ENCODE results near the gene PGGHG. TPM values are rescaled to one million over a fixed set of nuclear protein-coding genes. Genes with fewer than 3 reads are reported as not detected.
A peak's percentile ranks its signal among the peaks of the same experiment; 100 is the strongest.

PGGHG gene
- total and polyA plus RNA-seq, 10 of the 15 experiments (the other 5 are each of a cell fraction or from before 2014, with no cell fraction given) = 0.10 to 8.3 (median 1.8) TPM

GRCh38 chr11:279966-280705 is 8.8 kb upstream of the PGGHG start:
- BruUV-seq (replicated peaks) = no TSS peak

More at GRCh38 chr11:279966-280705, 8.8 kb upstream of the PGGHG start:
- in situ Hi-C loops (cut with MboI) (no loop called here), intact Hi-C loops (cut with micrococcal nuclease; ENCODE audit: unreplicated experiment) (no loop called here)
- ChIA-PET SMC1A (ENCODE audit: uncharacterized antibody, unreplicated experiment) (no interaction called here), RAD21 (ENCODE audit: unreplicated experiment) (no interaction called here), CTCF (no interaction called here), POLR2A (interaction anchor here (0.6 kb wide), 1 partner anchor 60 kb away, joined by 3 read pairs; no protein-coding TSS in a partner anchor)
- Histone ChIP-seq H3K4me1 (ENCODE audit: control insufficient read depth, insufficient read depth, low read length) (no peaks in the 10 kb centered on the region; the same call in 1 of the 2 replicates), H4K20me1 (ENCODE audit: control insufficient read depth, insufficient read depth) (no peaks in the 10 kb centered on the region), H3K4me2 (ENCODE audit: control insufficient read depth, insufficient read depth) (no peak overlapping the region), H3K4me3 (no peak overlapping the region), H3K79me2 (ENCODE audit: control insufficient read depth, insufficient read depth, low read length) (no peaks in the 10 kb centered on the region), H3K9ac (ENCODE audit: control insufficient read depth, insufficient read depth, low read length) (no peak overlapping the region), H3K36me3 (ENCODE audit: control insufficient read depth in 2 of 2, insufficient read depth in 2 of 2, low read length in 1 of 2) (no peaks in the 10 kb centered on the region), H3K27ac (ENCODE audit: control insufficient read depth, insufficient read depth) (no peak overlapping the region), H2AFZ (ENCODE audit: control insufficient read depth, low read depth, low read length) (no peak overlapping the region), H3K27me3 (replicated peaks in 1 of 2; ENCODE audit: control insufficient read depth in 2 of 2, insufficient read depth in 2 of 2, low read length in 1 of 2) (peaks cover 15 to 20% of the 10 kb centered on the region in 2 experiments), H3K9me3 (replicated peaks; ENCODE audit: control insufficient read depth, insufficient read depth, low read length) (no peaks in the 10 kb centered on the region; the same call in 2 of the 3 replicates)
- 44% methylated on average over 62 of the region's 85 CpGs for WGBS (ENCODE audit: insufficient coverage, insufficient replicate concordance, low lambda C conversion rate, missing lambda C conversion rate)
- TF ChIP-seq SP1 (IDR thresholded peaks at IDR 0.05; ENCODE audit: low read depth, low read length) = no peak
- TF ChIP-seq RFX5 (IDR thresholded peaks at IDR 0.05; ENCODE audit: low read depth, low read length) = no peak
- peak; percentile 43 to 83; a peak in 2 of 4 replicates for TF ChIP-seq BHLHE40 (IDR thresholded peaks at IDR 0.05; ENCODE audit: borderline replicate concordance in 1 of 2, low read depth in 2 of 2, low read length in 1 of 2)
- peak; percentile 72; the same call in 1 of the 2 replicates for TF ChIP-seq REST (IDR thresholded peaks at IDR 0.05; ENCODE audit: low read depth, low read length)
- FAIRE-seq (no peak), ATAC-seq (peak; percentile 70), DNase-seq (ENCODE audit: low read depth, low spot score) (no peak)

All from GM12878 (cell line).